Fibroblast of lung (primary cell): ENCODE measurements around the gene PCDH11Y. TPM values are rescaled to one million over a fixed set of nuclear protein-coding genes. Genes with fewer than 3 reads are reported as not detected.
"Not testable (repeated sequence)": the region's sequence is repeated elsewhere in the genome, so short reads cannot be mapped to it uniquely, and the experiment has no call there.

Experiments
- DNase-seq, 2 donors: peaks; one replicate each; pipeline versions ENCODE4 v3.0.0 to v3.0.0-alpha.2; 2010; ENCODE audit warnings: low read depth in 2 of 2
- H2AFZ ChIP-seq: 2 replicates; pipeline ENCODE4 v1.5.1; 2012; ENCODE audit warnings: low read length, control low read depth, inconsistent platforms
- H3K27ac ChIP-seq: 2 replicates; pipeline ENCODE4 v1.5.1; 2011; ENCODE audit warnings: low read length, control low read depth; ENCODE audit not compliant: insufficient read depth
- H3K27me3 ChIP-seq: 2 replicates; pipeline ENCODE4 v1.5.1; 2011; ENCODE audit warnings: mild to moderate bottlenecking, low read length; ENCODE audit not compliant: control insufficient read depth, insufficient read depth
- H3K36me3 ChIP-seq: 2 replicates; pipeline ENCODE4 v1.5.1; 2011; ENCODE audit warnings: low read length; ENCODE audit not compliant: control insufficient read depth, insufficient read depth
- H3K4me1 ChIP-seq: 2 replicates; pipeline ENCODE4 v1.5.1; 2011; ENCODE audit warnings: low read length; ENCODE audit not compliant: control insufficient read depth, insufficient read depth; ENCODE audit errors: extremely low read depth
- H3K4me2 ChIP-seq: 2 replicates; pipeline ENCODE4 v1.5.1; 2011; ENCODE audit warnings: low read length, control low read depth; ENCODE audit not compliant: insufficient read depth; ENCODE audit errors: extremely low read depth
- H3K4me3 ChIP-seq, 4 experiments: fragments of 200-600 bp in 1 of 4; sonication (generic) in 1 of 4; replicated peaks in 1 of 4; 2 replicates each; pipeline ENCODE4 v1.5.1; 2011 to 2016; ENCODE audit warnings: low read length in 4 of 4, low read depth in 3 of 4, mild to moderate bottlenecking in 3 of 4, control low read depth in 2 of 4, inconsistent platforms in 1 of 4, mixed read lengths in 1 of 4; ENCODE audit not compliant: insufficient read depth in 1 of 4; ENCODE audit errors: control extremely low read depth in 1 of 4
- H3K79me2 ChIP-seq: 2 replicates; pipeline ENCODE4 v1.5.1; 2012; ENCODE audit warnings: mild to moderate bottlenecking, low read length, inconsistent platforms; ENCODE audit not compliant: control insufficient read depth, insufficient read depth
- H3K9ac ChIP-seq: 2 replicates; pipeline ENCODE4 v1.5.1; 2011; ENCODE audit warnings: mild to moderate bottlenecking, low read length, control low read depth; ENCODE audit not compliant: insufficient read depth
- H3K9me3 ChIP-seq: 2 replicates; pipeline ENCODE4 v1.5.1; 2012; ENCODE audit warnings: low read depth, low read length; ENCODE audit not compliant: control insufficient read depth, insufficient read depth
- H4K20me1 ChIP-seq: 2 replicates; pipeline ENCODE4 v1.5.1; 2011; ENCODE audit warnings: low read length; ENCODE audit not compliant: control insufficient read depth, insufficient read depth; ENCODE audit errors: extremely low read depth
- polyA minus RNA-seq: library from RNA; depleted of rRNA, polyadenylated mRNA; stranded (reverse); fragments of >200 nt; gene quantifications from 2 replicates; pipeline ENCODE4 v1.2.3, GENCODE V29; 2011; ENCODE audit warnings: low replicate concordance
- polyA plus RNA-seq, 2 donors: library from polyadenylated mRNA; depleted of rRNA in 1 of 2; stranded (reverse) in 1 of 2; unstranded in 1 of 2; fragments of >200 nt; gene quantifications; 2 replicates each; pipeline ENCODE4 v1.2.1, GENCODE V29; 2011 to 2012; ENCODE audit warnings: missing spikeins in 1 of 2
- total RNA-seq: library from RNA; depleted of rRNA; stranded (reverse); fragments of >200 nt; gene quantifications from 2 replicates; pipeline ENCODE4 v1.2.1, GENCODE V29; 2014

The PCDH11Y gene
- total RNA-seq: under 0.01 TPM in 1 of 2 replicates, not detected in the other
- polyA plus RNA-seq: not detected in 2 replicates
- not detected in 2 replicates for polyA plus RNA-seq (2012)
- polyA minus RNA-seq: not detected in 2 replicates

DNA sequence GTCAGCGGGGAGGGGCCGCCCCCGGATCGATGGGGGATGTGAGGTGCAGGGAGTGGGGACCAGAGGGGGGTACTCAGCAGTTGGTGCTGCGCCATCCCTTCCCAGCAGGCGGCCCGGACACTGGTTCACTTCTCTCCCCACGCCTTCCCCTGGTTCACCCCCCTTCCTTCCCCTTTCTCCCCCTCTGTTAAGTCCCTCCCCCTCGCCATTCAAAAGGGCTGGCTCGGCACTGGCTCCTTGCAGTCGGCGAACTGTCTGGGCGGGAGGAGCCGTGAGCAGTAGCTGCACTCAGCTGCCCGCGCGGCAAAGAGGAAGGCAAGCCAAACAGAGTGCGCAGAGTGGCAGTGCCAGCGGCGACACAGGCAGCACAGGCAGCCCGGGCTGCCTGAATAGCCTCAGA is at the start of gene PCDH11Y:
Gene PCDH11Y (plus strand): TSS at position 240 of the 400 bp plus-strand sequence. CDS start 56,804 bp downstream, outside the sequence.
- H3K9me3 ChIP-seq, H2AFZ ChIP-seq, H3K27me3 ChIP-seq, H3K4me2 ChIP-seq, H3K36me3 ChIP-seq, H3K27ac ChIP-seq, H4K20me1 ChIP-seq, H3K4me3 ChIP-seq, H3K79me2 ChIP-seq, H3K9ac ChIP-seq, H3K4me1 ChIP-seq: not testable (repeated sequence)
- peak in 1 of 2 donors; percentile 0 for DNase-seq

DNA sequence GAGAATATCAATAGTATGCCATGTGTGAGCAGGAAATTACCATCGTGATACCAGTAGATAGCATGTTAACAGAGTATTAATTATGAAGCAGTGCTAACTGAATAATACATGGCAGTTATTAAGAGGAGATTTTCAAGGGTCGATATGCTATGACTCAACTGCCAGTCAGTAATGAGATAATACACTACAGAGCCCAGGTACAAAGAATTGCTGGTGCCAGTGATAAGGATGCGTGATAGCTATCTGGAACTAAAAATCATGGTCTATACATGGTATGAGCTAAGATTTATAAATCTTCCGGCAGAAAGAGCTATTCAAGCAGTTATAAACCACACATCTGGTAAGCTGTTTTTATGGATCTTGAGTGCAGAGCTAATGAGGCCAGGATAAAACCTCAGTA is 32.2 kb upstream of the PCDH11Y start:
- not testable (repeated sequence) for H3K27me3 ChIP-seq, DNase-seq, H3K4me3 ChIP-seq, H3K36me3 ChIP-seq, H3K79me2 ChIP-seq, H3K4me1 ChIP-seq, H3K4me2 ChIP-seq, H2AFZ ChIP-seq, H3K9me3 ChIP-seq, H3K9ac ChIP-seq, H4K20me1 ChIP-seq, H3K27ac ChIP-seq

- H3K4me2 ChIP-seq, DNase-seq, H3K79me2 ChIP-seq: not testable (repeated sequence)
Measured at GRCh38 chrY:4991743-4992400, 8.2 kb upstream of the PCDH11Y start.

DNA sequence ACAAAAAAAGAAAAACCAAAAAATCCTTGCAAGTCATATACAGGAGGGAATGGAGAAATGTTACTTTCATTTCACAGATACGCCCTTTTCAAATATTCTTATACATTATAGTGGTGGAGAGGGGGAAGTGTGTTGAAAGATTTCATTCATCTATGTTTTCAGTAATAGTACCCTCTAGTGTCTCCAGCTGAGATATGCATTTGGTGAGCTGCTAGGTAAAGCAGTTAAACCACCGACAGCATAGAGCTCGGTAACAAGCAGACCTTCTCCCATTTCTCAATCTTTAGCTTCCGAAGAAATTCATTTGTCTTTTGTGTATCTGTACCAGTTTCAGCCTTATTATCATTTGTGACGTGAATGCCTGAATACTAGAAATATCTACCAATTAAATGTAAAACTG is 5.2 kb upstream of the PCDH11Y start:
- not testable (repeated sequence) for H3K9me3 ChIP-seq, H3K4me1 ChIP-seq, H4K20me1 ChIP-seq, H2AFZ ChIP-seq, H3K9ac ChIP-seq, H3K27me3 ChIP-seq, H3K4me2 ChIP-seq, H3K27ac ChIP-seq, DNase-seq, H3K36me3 ChIP-seq, H3K79me2 ChIP-seq, H3K4me3 ChIP-seq

More at GRCh38 chrY:4991743-4992400, 8.2 kb upstream of the PCDH11Y start:
- not testable (repeated sequence) for H4K20me1 ChIP-seq, H3K27me3 ChIP-seq, H2AFZ ChIP-seq, H3K27ac ChIP-seq, H3K9me3 ChIP-seq, H3K36me3 ChIP-seq, H3K4me1 ChIP-seq, H3K9ac ChIP-seq
- H3K4me3 ChIP-seq: peak overlapping the region in 1 of 4 experiments; percentile 21

- H3K9me3 ChIP-seq, H3K9ac ChIP-seq, DNase-seq, H3K36me3 ChIP-seq, H4K20me1 ChIP-seq, H3K79me2 ChIP-seq, H3K27ac ChIP-seq, H2AFZ ChIP-seq, H3K4me1 ChIP-seq, H3K4me3 ChIP-seq, H3K27me3 ChIP-seq, H3K4me2 ChIP-seq: not testable (repeated sequence)
Measured at GRCh38 chrY:5002476-5003184, 2.5 kb downstream of the PCDH11Y start.

DNA sequence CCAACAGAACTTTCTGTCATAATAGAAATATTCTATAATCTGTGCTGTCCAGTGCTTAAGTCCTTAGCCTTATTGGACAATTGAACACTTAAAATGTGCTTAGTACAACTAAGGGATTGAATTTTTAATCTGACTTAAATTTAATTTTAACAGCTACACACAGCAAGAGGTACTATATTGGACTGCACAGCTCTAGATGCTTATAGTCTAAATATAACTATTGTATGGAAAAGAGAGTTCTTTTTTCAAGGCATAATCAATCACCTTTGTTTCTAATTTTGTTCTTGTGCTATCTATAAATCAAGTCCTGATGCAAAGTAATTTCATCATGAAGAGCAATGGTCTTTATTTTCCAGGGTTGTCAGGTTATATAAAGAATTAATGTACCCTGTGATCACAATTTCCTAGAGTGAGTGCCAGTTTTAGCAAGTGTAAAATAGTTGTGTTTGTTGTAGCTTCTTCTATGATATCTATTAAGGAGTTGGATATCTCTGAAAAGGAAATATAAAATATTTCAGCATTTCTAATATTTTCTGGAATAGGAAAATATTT is 39.0 kb downstream of the PCDH11Y start:
- not testable (repeated sequence) for H3K36me3 ChIP-seq, DNase-seq, H3K9ac ChIP-seq, H3K79me2 ChIP-seq, H3K27ac ChIP-seq, H2AFZ ChIP-seq, H3K4me2 ChIP-seq, H3K27me3 ChIP-seq, H3K9me3 ChIP-seq, H3K4me3 ChIP-seq, H4K20me1 ChIP-seq, H3K4me1 ChIP-seq
